ENCODE data around the gene MYLK.

DNA sequence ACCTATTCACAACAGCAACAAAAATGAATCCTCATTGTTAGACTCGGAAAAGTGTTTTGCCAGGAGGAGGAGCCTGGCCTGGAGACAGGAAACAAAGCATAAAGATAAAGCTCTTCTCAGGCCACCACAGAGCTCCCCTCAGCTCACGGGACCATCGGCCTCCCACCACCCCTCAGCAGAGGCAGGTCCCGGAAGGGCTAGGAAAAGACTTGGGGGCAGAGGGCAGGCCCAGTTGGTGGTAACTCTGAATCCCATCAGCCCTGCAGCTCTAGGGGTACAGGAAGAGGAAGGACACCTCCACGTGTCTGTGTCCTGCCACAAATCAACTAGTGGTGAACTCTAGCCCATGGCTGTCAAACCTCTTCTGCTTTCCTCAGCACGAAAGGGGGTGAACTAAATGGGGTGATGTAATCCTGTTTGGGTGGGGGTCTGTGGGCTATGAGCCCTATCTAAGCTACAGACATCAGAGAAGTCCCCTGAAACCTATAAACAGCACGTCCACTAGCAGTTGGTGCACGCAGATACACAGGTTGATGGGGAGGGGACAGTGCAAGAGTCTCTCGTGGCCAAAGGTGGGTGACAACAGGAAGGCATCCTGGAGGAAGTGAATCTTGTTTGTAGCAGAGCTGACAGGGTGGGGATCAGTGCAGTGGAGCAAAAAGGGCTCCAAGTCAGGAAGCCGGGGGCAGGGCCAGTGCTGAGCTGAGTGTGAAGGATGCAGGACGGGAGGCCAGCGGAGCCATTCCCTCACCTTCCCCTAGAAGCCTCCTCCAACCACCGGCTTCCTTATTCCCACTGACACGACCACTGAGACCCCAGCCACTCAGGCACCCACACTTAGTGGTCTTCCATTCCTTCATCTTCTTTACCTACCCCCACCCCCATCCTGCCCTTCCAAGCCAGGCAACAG lies 188.1 kb downstream of the MYLK start:
- TF ChIP-seq, protein P1, sequence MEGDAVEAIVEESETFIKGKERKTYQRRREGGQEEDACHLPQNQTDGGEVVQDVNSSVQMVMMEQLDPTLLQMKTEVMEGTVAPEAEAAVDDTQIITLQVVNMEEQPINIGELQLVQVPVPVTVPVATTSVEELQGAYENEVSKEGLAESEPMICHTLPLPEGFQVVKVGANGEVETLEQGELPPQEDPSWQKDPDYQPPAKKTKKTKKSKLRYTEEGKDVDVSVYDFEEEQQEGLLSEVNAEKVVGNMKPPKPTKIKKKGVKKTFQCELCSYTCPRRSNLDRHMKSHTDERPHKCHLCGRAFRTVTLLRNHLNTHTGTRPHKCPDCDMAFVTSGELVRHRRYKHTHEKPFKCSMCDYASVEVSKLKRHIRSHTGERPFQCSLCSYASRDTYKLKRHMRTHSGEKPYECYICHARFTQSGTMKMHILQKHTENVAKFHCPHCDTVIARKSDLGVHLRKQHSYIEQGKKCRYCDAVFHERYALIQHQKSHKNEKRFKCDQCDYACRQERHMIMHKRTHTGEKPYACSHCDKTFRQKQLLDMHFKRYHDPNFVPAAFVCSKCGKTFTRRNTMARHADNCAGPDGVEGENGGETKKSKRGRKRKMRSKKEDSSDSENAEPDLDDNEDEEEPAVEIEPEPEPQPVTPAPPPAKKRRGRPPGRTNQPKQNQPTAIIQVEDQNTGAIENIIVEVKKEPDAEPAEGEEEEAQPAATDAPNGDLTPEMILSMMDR (conservative IDR thresholded peaks at IDR 0.05; ENCODE audit: low read length): no peak
- no peak for TF ChIP-seq EZH2phosphoT487 (IDR thresholded peaks at IDR 0.05; ENCODE audit: borderline replicate concordance)

All from Loucy (cell line).